NCI-H2029 treated with DMSO at 0.1 percent for 48 hours (cell line): ENCODE results near the gene TMEM252.

Experiments used
- DNase-seq: peaks from one replicate; lab custom pipeline; 2025; lab: John Stamatoyannopoulos, UW

The TMEM252 gene

GRCh38 chr9:68498816-68499215, 41.9 kb downstream of the TMEM252 start:
- DNase-seq, result no peak

GRCh38 chr9:68497629-68498028, 43.1 kb downstream of the TMEM252 start:
- DNase-seq, result no peak

- DNase-seq, result no peak
Measured at GRCh38 chr9:68496356-68496755, 44.3 kb downstream of the TMEM252 start.

- DNase-seq, result no peak
Measured at GRCh38 chr9:68495247-68495646, 45.4 kb downstream of the TMEM252 start.

GRCh38 chr9:68493958-68494577, 46.6 kb downstream of the TMEM252 start:
- no peak for DNase-seq

GRCh38 chr9:68493541-68493940, 47.1 kb downstream of the TMEM252 start:
- DNase-seq, result no peak

GRCh38 chr9:68492806-68493205, 47.9 kb downstream of the TMEM252 start:
- DNase-seq, result no peak

GRCh38 chr9:68489646-68490045, 51.0 kb downstream of the TMEM252 start:
- DNase-seq, result no peak

GRCh38 chr9:68488126-68488525, 52.6 kb downstream of the TMEM252 start:
- DNase-seq, result no peak
